RPMI7951 (cell line): Measurements from ENCODE around the gene TEAD2. TPM values are rescaled to one million over a fixed set of nuclear protein-coding genes. Genes with fewer than 3 reads are reported as not detected.

ENCODE experiments used
- total RNA-seq: library from RNA; depleted of rRNA; stranded (reverse); fragments of >200 nt; shearing (Covaris generic); gene quantifications from 2 replicates; pipeline ENCODE4 v1.2.3, GENCODE V29; 2014; rRNA removed

Gene TEAD2
- total RNA-seq, 1 experiment from 2014 or later: 36.4 TPM

Other genes with a start within 250 kb of the TEAD2 start
- 6.0 and 14.6 TPM in 2 replicates for gene LIN7B, start 248.0 kb downstream of the TEAD2 start, total RNA-seq
- gene C19orf73, start 243.3 kb downstream of the TEAD2 start, total RNA-seq: 4.4 and 5.3 TPM in 2 replicates
- 8.3 and 10.4 TPM in 2 replicates for gene PPFIA3, start 242.9 kb downstream of the TEAD2 start, total RNA-seq
- under 0.01 TPM in 1 of 2 replicates, not detected in the other for gene HRC, start 207.0 kb downstream of the TEAD2 start, total RNA-seq
- 8.3 and 9.7 TPM in 2 replicates for gene TRPM4, start 204.6 kb downstream of the TEAD2 start, total RNA-seq
- gene SLC6A16, start 37.2 kb downstream of the TEAD2 start, total RNA-seq: 0.10 and 0.12 TPM in 2 replicates
- not detected in 2 replicates for gene CD37, start 27.0 kb downstream of the TEAD2 start, total RNA-seq
- gene DKKL1, start 1.5 kb upstream of the TEAD2 start, total RNA-seq: 0.24 and 0.59 TPM in 2 replicates
- not detected in 2 replicates for gene KASH5, start 25.8 kb upstream of the TEAD2 start, total RNA-seq
- gene PTH2, start 61.0 kb upstream of the TEAD2 start, total RNA-seq: not detected in 2 replicates
- not detected in 2 replicates for gene GFY, start 63.0 kb upstream of the TEAD2 start, total RNA-seq
- 0.84 and 1.9 TPM in 2 replicates for gene SLC17A7, start 79.1 kb upstream of the TEAD2 start, total RNA-seq
- 176 and 221 TPM in 2 replicates for gene PIH1D1, start 89.4 kb upstream of the TEAD2 start, total RNA-seq
- 12.9 and 20.3 TPM in 2 replicates for gene ALDH16A1, start 90.8 kb upstream of the TEAD2 start, total RNA-seq
- gene FLT3LG, start 111.8 kb upstream of the TEAD2 start, total RNA-seq: 8.0 and 12.7 TPM in 2 replicates
- gene RPL13A, start 125.2 kb upstream of the TEAD2 start, total RNA-seq: 2,557 and 2,630 TPM in 2 replicates
- gene RPS11, start 134.0 kb upstream of the TEAD2 start, total RNA-seq: 4,830 and 4,921 TPM in 2 replicates
- 14.7 and 22.9 TPM in 2 replicates for gene FCGRT, start 150.2 kb upstream of the TEAD2 start, total RNA-seq
- 145 and 157 TPM in 2 replicates for gene RCN3, start 165.6 kb upstream of the TEAD2 start, total RNA-seq
- gene NOSIP, start 218.1 kb upstream of the TEAD2 start, total RNA-seq: 159 TPM in 2 replicates
- 0.10 TPM in 1 of 2 replicates, not detected in the other for gene PRRG2, start 218.9 kb upstream of the TEAD2 start, total RNA-seq
- 1.1 and 2.3 TPM in 2 replicates for gene PRR12, start 228.8 kb upstream of the TEAD2 start, total RNA-seq